Osteoblast (primary cell): ENCODE data around the gene SLC22A2. TPM values are rescaled to one million over a fixed set of nuclear protein-coding genes. Genes with fewer than 3 reads are reported as not detected.

Experiments
- DNase-seq: peaks from one replicate; pipeline ENCODE4 v3.0.0; 2011; ENCODE audit warnings: low spot score, mixed read lengths; ENCODE audit not compliant: insufficient read length; ENCODE audit errors: missing footprints
- H2AFZ ChIP-seq: 2 replicates; pipeline ENCODE4 v1.6.0; 2011; ENCODE audit warnings: mild to moderate bottlenecking, low read length
- H3K27ac ChIP-seq: 2 replicates; pipeline ENCODE4 v1.5.1; 2011; ENCODE audit warnings: mild to moderate bottlenecking, low read depth, low read length, moderate library complexity
- H3K27me3 ChIP-seq: 2 replicates; pipeline ENCODE4 v1.6.0; 2012; ENCODE audit warnings: mild to moderate bottlenecking, control low read depth, inconsistent platforms, low read length, moderate library complexity; ENCODE audit not compliant: insufficient read depth
- H3K36me3 ChIP-seq: 2 replicates; pipeline ENCODE4 v1.5.1; 2011; ENCODE audit warnings: mild to moderate bottlenecking, low read length, control low read depth, moderate library complexity; ENCODE audit not compliant: insufficient read depth
- H3K4me1 ChIP-seq: 2 replicates; pipeline ENCODE4 v1.5.1; 2011; ENCODE audit warnings: mild to moderate bottlenecking, low read length, control low read depth, moderate library complexity; ENCODE audit not compliant: insufficient read depth
- H3K4me2 ChIP-seq: 2 replicates; pipeline ENCODE4 v1.6.0; 2011; ENCODE audit warnings: mild to moderate bottlenecking, low read length; ENCODE audit not compliant: insufficient read depth
- H3K4me3 ChIP-seq: fragments of 200-600 bp; sonication (generic); 3 replicates; pipeline ENCODE4 v1.5.1; 2012; ENCODE audit warnings: mild to moderate bottlenecking, low read length, inconsistent platforms; ENCODE audit not compliant: insufficient read depth
- H3K79me2 ChIP-seq: 2 replicates; pipeline ENCODE4 v1.6.0; 2012; ENCODE audit warnings: mild to moderate bottlenecking, low read length, control low read depth, inconsistent platforms; ENCODE audit not compliant: insufficient read depth
- H3K9me3 ChIP-seq: 2 replicates; pipeline ENCODE4 v1.5.1; 2011; ENCODE audit warnings: low read depth, low read length, control low read depth
- H4K20me1 ChIP-seq: 2 replicates; pipeline ENCODE4 v1.6.0; 2012; ENCODE audit warnings: mild to moderate bottlenecking, low read length, control low read depth; ENCODE audit not compliant: insufficient read depth
- CTCF ChIP-seq: IDR thresholded peaks from 2 replicates; pipeline ENCODE4 v1.5.1; 2011; ENCODE audit warnings: mild to moderate bottlenecking, low read depth, low read length, moderate library complexity; ENCODE audit errors: extremely low read depth
- total RNA-seq: library from RNA; depleted of rRNA; stranded (reverse); fragments of >200 nt; gene quantifications from 2 replicates; pipeline ENCODE4 v1.2.3, GENCODE V29; 2012

The SLC22A2 gene
- total RNA-seq, 1 donor: under 0.01 TPM

DNA sequence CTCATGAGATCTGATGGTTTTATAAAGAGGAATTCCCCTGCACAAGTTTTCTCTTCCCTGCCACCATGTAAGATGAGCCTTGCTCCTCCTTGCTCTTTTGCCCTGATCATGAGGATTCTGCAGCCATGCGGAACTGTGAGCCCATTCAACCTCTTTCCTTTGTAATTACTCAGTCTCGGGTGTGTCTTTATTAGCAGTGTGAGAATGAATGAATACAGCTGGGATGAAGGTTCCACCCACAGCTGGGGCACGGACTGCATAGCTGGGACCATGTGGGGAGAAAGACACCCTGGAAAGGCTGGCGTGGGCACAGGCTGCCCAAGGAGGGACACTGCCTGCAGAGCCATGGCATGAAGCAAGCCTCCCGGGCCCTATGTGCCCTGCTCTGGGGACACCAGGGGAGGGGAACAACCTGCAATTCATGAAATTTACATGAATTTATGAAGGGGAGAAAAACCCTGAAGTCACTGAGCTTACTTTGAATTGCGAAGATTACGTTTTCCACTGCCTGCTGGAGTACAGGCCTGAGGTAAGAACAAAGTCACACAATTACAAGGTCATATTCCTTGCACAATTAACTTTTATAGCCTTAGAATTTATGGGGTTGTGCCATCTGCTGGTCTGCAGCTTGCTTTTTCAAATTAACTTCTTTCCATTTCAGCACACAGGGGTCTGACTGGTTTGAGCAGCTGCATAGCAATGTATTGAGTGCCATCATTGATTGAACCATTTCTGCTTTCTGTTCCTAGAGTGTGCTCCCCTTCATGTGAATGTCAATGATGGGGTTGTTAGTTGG, 90.8 kb downstream of the SLC22A2 start:
- H3K9me3 ChIP-seq: no peaks in the 10 kb centered on the region
- TF ChIP-seq CTCF: no peak
- H3K4me2 ChIP-seq: no peak overlapping the region
- no peaks in the 10 kb centered on the region for H3K36me3 ChIP-seq
- no peak for DNase-seq
- no peak overlapping the region for H3K27ac ChIP-seq
- no peak overlapping the region for H3K4me3 ChIP-seq
- no peaks in the 10 kb centered on the region for H4K20me1 ChIP-seq
- no peaks in the 10 kb centered on the region for H3K79me2 ChIP-seq
- no peaks in the 10 kb centered on the region for H3K27me3 ChIP-seq
- no peak overlapping the region for H2AFZ ChIP-seq
- H3K4me1 ChIP-seq: peaks cover 2% of the 10 kb centered on the region

Other genes with a start within 250 kb of the SLC22A2 start
- gene SLC22A1, start 137.0 kb downstream of the SLC22A2 start, total RNA-seq: 0.72 and 1.2 TPM in 2 replicates
- gene SLC22A3, start 89.6 kb upstream of the SLC22A2 start, total RNA-seq: 18.9 and 22.1 TPM in 2 replicates